C4-2B (cell line): ENCODE results near the gene PSMD14.
"Not testable (repeated sequence)": the region's sequence is repeated elsewhere in the genome, so short reads cannot be mapped to it uniquely, and the experiment has no call there.

Source experiments
- H3K27ac ChIP-seq: fragments of 450-650 bp; 2 replicates; pipeline ENCODE4 v1.5.1; 2017
- CTCF ChIP-seq: fragments of 450-650 bp; conservative IDR thresholded peaks from 2 replicates; pipeline ENCODE4 v1.5.1; 2017; ENCODE audit warnings: mild to moderate bottlenecking
- ZFX ChIP-seq: fragments of 450-650 bp; IDR thresholded peaks from 2 replicates; pipeline ENCODE4 v1.6.1; 2017

The PSMD14 gene

DNA sequence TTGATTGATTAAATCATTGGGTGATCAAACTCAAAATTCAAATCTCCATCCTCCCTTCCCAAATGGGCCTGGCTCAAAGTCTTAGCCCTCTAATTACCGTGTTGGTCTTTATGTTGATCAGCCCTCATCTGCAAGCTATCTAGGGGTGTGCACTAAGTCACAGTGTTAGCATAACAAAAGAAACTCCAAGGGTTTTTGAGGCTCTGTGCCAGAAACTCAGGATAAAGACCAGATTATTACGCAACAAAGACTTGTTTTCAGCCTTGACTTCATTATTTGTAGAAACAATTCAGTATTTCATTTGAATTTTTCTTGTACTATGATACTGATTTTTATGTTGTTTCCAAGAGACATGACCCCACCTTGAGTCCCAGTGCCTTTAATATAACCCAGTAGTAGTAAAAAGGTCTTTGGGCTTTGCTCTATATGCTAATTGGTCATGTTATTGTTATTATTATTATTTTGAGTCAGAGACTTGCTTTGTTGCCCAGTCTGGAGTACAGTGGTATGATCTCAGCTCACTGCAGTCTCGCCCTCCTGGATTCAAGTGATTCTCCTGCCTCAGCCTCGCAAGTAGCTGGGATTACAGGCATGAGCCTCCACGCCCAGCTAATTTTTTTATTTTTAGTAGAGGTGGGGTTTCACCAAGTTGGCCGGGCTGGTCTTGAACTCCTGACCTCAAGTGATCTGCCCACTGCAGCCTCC lies 13.9 kb downstream of the PSMD14 start:
- TF ChIP-seq CTCF (no peak), ZFX (no peak)
- no peak overlapping the region for H3K27ac ChIP-seq

DNA sequence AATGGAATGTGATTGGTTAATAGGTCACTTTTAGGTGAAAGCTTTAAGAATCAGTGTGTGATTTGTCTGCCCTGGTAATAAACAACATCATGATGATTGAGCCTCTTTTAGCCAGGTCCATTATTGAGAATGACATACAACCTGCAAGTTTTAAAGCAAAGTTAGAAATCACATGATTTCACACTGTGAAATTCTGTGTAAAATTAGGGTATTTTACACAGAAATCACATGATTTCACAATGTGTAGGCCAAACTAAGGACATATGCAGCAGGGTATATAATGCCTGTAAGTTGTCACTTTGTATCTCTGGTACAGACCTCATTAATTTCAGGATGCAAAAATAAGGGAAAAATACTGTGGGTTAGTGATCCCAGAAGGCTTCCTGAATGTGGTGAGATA lies 16.7 kb downstream of the PSMD14 start:
- no peak for TF ChIP-seq CTCF
- no peak for TF ChIP-seq ZFX
- H3K27ac ChIP-seq = no peak overlapping the region

GRCh38 chr2:161327582-161327981 lies 19.4 kb downstream of the PSMD14 start:
- TF ChIP-seq CTCF (no peak), ZFX (no peak)
- H3K27ac ChIP-seq = no peak overlapping the region

DNA sequence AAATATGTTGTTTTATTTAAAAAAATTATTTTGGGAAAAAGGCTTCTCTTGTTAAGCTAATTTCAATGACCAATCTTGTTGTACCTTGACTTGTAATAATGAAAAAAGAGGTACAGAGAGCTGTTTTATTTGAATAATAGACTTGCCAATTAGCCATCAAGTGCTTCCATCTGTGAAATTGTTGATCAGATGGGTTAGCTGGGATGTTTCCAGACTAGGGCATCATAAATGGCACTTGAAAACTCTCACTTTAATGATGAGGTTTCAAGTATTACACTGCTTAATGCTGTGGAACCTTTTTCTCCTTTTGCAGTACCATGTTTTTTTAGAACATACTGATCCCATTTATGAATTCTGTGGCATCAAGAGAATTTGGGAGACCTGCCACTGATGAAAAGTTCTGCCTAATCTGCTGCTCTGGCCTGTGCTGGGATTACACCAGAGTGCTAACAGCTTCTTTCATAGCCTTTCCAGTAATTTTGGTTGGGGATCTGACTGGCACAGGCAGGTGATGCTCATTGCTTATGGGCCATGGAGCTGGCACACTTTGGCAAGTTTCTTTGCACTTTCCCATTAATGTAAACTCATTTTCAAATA lies 24.2 kb downstream of the PSMD14 start:
- no peak for TF ChIP-seq CTCF
- TF ChIP-seq ZFX = no peak
- H3K27ac ChIP-seq = no peak overlapping the region

GRCh38 chr2:161335626-161336025 lies 27.4 kb downstream of the PSMD14 start:
- no peak overlapping the region for H3K27ac ChIP-seq
- TF ChIP-seq ZFX (no peak), CTCF (no peak)

GRCh38 chr2:161337247-161337646 lies 29.0 kb downstream of the PSMD14 start:
- H3K27ac ChIP-seq = no peak overlapping the region
- TF ChIP-seq CTCF (no peak), ZFX (no peak)

DNA sequence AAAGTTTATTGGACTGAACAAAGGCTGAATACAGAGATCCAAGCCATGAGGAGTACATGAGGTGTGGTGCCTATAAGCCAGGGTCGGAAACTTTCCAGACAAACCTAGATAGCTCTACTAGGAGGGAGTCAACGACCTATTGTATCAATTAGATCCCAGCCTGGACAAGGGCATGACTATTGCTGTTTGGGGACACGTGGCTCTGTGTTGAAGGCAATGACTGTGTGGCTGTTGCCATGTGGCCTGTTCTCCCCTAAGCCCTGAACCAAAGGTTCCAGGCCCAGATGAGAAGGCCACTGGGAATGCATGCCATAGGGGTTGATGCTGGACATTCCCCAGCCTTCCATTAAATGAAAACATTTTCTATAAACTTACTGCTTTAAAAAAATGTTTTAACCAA lies 31.3 kb downstream of the PSMD14 start:
- not testable (repeated sequence) for H3K27ac ChIP-seq

- not testable (repeated sequence) for H3K27ac ChIP-seq
Observed at GRCh38 chr2:161340930-161341413, 32.7 kb downstream of the PSMD14 start.
